GM19467 (cell line): Measurements from ENCODE around the gene RSPO4.

Experiments used
- ATAC-seq: cut with Tn5 transposase; IDR thresholded peaks from one replicate; pipeline ENCODE4 v1.9.1; 2021; ENCODE audit warnings: mild to moderate bottlenecking, moderate library complexity; ENCODE audit not compliant: unreplicated experiment

The RSPO4 gene

DNA sequence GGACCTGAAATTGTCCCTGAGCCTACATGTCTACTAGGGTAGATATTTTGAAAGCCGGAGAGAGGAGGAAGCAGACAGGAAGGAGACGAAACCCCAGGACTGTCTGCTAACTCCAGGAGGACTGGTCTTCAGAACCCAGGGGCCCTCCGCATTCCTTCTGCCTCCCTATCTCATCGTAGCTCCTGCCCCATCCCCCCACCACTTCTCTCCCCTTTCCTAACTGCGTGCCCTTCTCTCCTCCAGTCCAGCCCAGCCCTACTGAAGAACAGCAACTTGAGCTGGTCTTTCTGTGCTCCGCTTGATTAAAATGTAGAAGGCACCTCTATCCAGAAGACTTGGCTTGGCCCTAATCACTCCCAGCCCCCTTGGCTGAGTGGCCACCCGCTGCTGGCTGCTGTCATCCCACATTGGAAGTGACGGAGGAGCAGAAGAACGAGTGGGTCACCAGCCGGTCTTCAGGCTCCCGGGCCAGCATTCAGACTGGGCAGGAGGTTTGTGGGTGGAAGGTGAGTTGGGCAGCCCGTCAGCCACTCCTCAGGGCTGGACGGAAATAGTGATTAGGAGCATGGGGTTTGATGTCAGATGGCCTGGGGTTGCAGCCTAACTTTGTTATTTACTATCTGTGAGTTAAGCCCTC, 57.2 kb downstream of the RSPO4 start:
- ATAC-seq, result no peak

DNA sequence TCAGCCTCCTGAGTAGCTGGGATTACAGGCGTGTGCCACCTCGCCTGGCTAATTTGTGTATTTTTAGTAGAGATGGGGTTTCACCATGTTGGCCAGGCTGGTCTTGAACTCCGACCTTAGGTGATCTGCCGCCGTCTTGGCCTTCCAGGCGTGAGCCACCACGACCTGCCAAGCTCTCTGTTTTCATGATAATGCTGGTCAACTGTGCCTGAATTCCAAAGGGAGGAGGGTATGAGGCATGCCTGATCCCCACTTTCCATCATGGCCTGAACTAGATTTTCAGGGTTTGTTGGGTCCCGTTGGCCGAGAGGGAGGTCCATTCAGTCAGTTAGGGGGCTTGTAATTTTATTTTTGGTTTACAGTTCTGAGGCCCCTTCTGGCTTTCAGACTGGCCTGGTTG, 58.0 kb downstream of the RSPO4 start:
- no peak for ATAC-seq

DNA sequence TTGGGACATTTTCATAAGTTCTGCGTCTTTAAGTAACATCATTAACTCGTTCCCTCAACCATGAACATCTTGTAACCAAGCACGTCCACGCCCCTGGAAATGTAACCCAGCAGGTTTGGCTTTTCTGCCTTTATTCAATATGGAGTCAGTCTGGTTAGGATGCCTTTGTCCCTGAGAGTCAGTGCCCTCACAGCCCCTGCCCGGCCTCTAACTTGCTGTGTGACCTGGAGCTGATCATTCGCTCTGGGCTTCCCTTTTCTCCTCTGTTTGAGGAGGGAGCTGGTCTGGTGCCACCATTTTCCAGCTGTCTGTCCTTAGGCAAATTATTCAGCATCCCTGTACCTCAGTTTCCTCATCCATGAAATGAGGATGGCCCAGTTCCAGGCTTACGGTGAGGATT, 59.5 kb downstream of the RSPO4 start:
- ATAC-seq, result no peak

DNA sequence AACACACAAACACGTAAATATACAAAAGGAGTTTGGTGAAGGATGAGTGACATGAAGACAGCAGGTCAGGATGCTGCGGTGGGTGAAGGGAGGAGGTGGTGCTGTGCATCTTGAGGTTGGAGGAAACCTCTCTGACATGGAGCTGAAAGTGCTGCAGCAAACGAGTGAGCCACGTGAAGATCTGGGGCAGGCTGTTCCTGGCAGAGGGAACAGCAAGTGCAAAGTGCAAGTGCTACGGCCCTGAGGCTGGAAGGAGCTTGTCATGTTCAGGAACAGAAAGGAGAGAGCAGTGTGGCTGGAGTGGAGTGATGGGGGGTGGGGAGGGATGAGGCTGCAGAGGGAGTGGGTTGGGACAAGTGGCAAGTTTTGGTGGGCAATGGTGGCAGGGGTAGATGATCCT, 61.2 kb downstream of the RSPO4 start:
- ATAC-seq, result no peak

DNA sequence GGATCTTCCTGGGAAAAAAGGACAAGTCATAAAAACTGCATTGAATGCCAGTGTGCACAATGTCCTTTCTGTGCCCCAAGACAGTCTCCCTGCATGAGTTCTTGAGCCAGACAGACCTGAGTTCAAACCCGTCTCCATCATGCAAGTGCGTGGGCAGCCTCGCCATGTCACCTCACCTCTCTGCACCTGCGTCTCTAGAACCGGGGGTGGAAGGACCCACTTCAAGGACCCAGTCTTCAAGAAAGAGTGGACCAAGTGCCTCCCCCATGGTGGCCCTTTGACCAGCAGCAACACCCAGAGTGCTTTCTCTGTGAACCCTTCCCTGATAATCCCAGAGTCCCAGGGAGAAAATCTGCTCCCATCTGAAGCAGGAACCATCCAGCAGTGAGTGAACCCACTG, 62.5 kb downstream of the RSPO4 start:
- no peak for ATAC-seq

DNA sequence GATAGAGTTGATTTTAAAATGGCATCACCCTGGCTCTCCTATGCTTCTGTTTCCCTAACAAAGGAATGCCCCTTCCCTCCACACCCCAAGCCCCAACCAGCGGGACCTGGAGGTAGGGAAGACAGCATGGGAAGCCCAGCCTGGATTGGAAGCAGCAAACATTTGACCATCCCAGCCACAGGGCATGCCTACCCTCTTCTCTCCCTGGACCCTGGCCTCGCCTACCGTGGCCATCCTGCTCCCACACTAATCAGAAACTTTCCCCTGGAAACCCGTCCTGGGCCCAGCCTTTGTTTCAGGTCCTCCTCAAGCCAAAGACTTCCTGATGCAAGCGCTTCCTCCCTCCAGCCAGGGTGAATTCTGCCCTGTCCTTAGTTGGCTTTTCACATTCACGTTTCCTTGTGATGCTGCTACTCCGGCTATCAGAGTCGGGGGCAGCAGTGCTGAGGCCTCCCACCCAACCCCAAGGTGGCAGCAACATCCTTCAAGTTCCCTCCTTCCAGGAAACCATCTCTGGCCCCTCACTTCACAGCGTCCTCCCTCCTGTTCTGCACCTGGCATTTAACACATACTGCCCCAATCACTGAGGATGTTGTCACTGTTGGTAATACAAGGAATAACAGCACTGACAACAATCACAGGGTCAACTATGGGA, 67.8 kb downstream of the RSPO4 start:
- no peak for ATAC-seq

DNA sequence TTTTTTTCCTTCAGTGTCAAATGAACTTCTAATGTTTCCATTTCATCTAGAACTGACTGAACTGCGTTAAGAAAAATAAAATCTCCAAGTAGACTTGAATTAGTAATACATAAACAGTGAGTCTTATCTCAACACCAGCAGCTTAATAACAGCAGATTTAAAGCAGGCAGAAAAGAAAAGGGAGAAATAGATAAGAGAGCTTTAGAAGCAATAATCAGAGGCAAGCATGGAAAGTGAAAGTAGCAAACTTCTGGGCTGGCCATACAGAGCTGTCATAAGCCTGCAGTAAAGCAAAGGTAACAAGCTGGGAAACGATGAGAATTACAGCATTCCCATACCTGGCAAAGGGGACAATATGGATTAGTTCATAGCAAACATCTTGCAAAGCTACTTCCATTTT, 69.1 kb downstream of the RSPO4 start:
- no peak for ATAC-seq

DNA sequence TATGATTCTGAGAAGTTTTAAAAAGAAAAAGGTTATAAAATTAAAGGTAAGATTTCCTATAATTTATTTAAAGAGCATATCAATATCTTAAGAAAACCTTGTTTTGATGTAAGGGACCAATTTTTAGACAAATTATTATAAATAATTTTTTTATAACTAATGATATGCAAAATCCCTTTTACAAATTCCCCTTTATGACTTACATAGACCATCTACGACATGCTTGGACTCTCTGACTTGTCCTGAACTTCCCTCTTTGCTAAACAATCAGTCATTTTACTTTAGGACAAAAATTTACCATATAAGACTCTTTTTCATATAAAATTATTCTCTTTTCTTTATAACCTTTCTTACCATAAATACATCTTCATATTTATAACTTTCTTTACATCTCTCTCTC, 70.7 kb downstream of the RSPO4 start:
- no peak for ATAC-seq

DNA sequence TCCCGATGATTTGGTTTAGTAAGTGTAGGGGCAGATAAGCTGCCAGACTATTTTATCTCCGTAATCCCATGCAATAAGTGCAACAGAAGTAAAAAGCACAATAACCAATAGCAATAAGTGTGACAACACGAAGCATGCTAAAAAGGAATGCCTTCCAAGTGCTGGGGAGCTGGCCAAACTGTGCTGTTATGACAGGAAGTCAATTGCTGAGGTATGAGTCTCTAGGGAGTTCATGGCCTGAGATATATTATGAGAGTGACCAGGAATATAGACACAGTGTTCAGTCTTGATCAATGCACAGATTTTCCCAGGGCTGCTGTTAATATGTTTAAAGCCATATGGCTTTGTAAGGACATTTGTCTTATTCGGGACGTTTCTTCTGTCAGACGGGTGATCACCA, 75.4 kb downstream of the RSPO4 start:
- ATAC-seq, result no peak

DNA sequence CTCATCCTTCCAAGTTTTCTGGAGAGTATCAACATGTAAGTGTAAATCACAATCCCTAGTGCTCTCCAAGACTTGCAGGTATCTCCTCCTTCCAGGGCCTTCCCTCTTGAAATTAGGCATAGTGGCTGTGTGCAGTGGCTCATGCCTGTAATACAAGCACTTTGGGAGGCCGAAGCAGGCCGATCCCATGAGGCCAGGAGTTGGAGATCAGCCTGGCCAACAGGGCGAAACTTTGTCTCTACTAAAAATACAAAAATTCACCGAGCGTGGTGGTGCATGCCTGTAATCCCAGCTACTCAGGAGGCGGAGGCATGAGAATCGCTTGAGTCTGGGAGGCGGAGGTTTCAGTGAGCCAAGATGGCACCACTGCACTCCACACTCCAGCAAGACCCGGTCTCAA, 76.6 kb downstream of the RSPO4 start:
- no peak for ATAC-seq

DNA sequence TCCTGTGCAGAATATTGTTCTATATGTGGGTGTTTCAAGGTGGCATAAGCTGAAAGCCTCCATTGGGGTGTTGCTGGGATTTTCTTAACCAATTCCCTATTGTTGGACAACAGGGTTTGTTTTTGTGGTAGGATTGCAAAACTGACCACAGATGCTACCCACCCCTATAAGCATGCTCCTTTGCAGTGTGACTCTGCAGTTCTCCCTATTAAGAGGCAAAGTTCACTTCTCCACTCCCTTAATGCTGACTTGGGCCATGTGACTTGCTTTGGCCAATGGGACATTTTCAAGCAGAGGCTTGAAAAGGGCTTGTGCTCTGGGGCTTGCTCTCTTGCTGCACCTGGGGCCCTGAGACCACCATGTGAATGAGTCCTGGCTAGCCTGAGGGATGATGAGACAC, 77.5 kb downstream of the RSPO4 start:
- ATAC-seq, result no peak

DNA sequence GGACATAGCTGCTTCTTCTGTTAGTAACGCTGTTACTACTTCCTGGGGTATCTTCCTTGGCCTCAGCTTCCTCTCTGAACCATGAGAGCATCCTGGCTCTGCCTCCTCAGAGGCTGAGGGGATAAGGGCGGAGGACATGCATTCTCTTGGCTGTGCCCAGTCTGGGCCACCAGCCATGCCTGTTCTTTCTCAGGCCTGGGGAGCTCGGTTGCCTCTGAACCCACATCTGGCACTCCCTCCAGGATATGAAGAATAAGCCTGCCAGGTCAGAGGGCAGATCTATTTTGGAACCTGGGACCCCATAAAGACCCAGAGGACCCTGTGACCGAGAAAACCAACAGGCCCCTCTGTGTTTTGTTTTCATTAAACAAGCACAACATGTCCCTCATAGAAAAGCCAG, 79.3 kb downstream of the RSPO4 start:
- ATAC-seq, result no peak

DNA sequence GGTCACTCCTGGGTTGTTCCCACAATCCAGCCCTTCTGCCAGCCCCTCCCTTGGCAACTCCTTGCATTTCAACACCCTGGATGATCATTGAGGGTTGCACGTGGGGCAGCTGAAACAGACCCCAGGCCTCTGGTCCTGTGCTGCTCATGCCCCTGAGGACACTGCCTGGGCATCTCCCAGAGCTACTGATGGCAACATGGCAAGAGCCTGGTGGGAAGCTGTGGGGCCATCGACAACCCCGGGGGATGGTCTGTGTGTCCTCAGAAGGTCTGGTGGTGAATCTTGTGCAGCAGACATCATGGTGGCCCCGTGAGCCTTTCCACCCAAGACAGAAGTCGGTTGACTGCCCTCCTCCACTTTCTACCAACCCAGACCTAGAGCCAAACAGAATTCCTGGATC, 81.0 kb downstream of the RSPO4 start:
- no peak for ATAC-seq

DNA sequence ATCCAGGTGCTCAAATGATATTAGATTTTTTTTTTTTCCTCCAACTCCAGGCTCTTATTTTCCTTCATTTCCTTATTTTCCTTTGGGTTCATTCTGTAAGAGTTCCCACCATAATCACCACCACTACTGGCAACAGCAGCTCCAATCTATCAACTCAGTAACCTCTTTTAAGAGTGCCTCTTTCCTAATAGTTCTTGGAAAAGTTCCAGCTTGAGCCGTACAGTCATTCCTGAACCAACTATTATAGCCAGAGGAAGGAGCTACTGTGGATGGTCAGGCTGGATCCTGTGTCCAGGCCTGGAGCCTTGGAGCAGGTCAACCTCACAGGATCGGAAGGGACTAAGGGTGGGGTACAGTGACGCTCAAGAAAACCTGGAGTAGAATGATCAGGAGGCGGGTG, 81.8 kb downstream of the RSPO4 start:
- no peak for ATAC-seq

DNA sequence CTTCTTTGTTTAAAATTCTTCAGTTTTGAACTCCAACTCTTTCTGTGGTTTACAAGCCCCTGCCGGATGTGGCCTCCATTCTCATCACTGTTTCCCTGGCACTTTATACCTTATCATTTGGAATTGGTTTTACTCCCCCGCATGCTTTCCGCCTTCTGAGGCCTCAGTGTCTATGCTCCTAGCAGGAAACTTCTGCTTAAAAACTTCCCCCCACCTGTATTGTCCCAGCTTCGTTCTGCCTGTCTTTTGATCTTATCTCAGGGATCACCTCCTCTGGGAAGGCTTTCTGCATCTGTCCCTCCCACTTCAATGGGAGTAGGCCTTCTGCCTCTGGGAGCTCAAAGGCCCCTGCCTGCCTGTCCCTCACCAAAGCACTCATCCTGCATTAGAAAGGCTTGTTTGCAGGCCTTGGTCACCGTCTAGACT, 82.6 kb downstream of the RSPO4 start:
- ATAC-seq, result no peak

DNA sequence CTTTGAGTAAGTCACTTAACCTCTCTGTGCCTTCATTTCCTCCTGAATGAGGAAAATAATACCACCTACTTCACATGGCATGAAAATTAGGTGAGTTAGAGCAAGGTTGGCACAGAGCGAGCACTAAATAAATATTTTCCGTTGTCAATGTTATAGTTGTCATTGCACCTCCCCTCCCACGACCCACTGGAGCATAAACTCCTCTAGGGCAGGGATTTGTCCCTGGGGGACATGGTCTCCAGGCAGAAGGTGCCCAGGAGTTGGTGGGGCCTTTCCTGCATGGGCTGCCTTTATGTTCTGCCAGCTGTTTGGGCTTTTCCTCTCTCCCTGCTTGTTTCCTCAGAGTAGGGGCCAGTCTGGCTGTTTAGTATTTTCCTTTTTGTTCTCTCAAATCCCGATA, 84.7 kb downstream of the RSPO4 start:
- no peak for ATAC-seq

DNA sequence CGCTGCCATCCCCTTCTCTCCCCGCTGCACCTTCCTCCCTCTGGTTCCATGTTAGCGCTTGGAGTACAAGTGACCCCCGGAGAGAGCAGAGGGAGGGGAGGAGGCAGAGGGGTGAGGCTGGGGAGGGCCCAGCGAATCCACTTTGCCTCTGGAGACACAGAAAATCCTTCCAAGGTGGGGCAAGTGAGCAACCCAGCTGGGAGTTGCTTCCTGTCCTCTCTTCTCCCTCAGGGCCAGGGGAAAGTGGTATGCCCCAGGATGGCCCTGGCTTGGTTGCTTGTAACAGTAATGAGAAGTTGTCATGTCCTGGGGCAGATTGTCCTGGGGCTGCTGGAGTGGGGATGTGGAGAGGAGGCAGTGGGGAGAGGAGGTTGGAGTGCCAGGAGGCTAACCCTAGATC, 85.3 kb downstream of the RSPO4 start:
- no peak for ATAC-seq

DNA sequence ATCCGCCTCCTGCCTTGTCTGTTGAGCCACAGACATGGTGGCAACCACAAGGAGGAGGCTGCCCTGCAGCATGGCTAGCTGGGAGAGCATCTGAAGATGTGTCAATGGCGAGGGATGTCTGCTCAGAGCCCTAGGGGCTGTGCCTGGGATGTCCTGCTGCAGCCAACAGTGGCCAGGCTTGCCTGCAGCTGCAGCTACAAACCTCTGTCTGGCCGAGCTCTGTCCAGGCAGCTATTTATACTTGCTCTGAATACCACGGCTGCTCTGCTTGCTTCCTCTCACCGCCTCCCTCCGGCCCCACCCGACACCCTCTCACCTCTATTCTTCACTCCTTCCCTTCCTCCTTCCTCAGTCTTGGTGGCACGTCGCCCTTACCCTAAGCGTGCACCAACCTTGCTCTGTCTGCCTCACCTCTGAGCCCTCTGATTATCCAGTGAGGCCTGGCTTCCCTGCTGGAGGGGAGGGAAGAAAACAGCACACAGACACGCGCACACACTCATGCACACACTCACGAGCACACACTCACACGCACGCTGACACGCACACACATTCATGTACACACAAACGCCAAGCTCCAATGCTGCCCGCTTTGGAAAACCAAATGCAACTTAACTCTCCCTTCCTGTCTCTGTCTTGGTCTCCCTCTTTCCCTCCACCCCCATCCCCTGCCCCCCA, 85.8 kb downstream of the RSPO4 start, which contains the start of gene ANGPT4:
ANGPT4 (minus strand) TSS at position 210 of the 675 bp plus-strand sequence; CDS start at position 90, 120 bp downstream.
- ATAC-seq, result no peak

DNA sequence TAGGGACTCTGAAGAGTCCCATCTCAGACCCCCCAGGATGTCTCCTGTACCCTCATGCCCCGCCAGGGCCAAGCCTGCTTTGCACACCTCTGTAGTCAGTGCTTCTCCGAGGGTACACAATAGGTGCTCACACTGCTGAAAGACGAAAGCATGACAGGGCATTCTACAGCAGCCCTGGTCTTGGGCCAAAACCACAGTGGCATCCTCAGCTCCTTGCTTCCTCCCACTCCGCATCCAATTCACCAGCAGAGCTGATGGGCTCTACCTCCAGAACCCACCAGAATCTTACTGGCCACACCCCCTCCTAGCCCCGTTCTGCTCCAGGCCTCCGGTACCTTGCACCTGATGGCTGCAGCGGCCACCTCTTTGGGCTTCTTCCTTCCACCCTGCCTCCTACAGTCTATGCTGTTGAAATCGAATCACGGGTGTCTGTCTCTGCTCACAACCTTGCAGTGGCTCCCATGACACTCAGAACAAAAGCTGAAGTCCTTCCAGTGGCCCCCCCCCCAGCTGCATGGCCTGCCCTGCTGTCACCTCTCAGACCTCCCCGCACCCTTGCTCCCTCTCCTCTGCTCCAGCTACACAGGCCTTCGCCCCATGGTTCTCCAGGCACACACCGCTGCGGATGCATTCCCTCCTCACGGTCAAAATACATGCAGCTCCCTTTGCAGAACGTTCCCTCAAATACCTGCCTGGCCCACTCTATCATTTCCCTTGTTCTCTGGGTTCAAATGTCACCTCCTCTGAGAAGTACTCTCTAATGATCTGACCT, 87.2 kb downstream of the RSPO4 start:
- ATAC-seq, result no peak

DNA sequence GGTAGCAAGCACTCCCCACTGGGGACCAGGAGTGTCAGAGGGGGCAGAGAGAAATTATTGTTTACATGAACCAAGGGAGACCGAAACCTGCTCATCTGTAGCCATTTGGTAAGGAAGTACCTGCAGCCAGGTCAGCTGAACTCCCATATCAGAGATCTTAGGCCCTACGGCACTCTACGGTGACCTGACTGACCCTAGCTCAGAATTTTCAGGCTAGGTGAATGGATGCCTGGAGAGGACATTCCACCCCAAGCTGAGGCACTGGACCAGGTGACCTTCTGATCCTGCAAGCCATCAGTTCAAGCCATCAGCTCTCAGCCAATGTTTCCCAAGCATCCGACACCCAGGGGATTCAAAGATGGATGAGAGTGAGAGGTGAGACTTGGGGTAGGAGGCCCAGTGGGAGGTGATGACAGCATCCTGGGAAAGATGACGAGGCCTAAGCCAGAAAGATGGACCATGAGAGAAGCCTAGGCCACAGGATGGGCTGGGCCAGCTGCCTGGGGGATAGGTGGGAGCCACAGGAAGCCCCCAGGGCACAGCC, 88.7 kb downstream of the RSPO4 start:
- ATAC-seq, result no peak

DNA sequence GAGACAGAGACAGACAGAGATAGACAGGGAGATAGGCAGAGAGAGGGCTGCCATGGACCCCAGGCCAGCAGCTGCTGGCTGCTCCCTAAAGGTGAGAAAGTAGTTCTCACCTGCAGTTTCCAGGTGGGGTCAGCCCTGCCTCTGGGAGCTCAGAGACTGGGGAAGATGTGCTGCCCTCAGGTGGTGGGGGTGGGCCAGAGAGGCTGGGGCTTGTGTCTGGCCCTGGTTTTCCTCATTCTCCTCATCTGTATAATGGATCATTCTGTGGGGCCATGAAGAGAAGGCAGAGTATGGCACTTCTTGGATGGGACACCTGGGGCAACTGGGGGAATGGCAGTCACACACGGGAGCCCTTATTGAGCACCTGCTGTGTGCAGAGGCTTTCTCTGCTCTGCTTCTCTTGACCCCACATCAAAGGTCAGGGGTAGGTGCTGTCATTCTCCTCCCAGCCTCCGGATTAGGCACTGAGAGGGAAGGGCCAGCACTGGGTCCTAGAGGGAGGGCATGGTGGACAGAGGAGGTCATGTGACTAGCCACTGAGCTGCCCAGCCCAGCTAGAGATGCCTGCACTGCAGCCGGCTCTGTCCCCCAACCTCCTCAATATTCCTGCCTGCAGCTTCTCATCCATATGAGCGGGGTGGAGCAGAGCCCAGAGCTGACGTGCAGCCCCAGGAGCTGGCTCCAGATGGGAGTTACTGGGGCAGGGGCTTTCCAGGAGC, 90.1 kb downstream of the RSPO4 start:
- ATAC-seq, result no peak
